Spleen (tissue), 11 donors: ENCODE results near the gene PCDHGA10. TPM values are rescaled to one million over a fixed set of nuclear protein-coding genes. Genes with fewer than 3 reads are reported as not detected.
A peak's percentile ranks its signal among the peaks of the same experiment; 100 is the strongest.

Experiments
- DNase-seq: peaks from one replicate; pipeline ENCODE4 v3.0.0-alpha.2; 2020
- H3K27ac ChIP-seq, 8 donors: fragments of 200-600 bp; sonication (generic) in 7 of 8; 1 replicate in 4 of 8; 2 replicates in 4 of 8; pipeline versions ENCODE4 v1.5.0 to v1.8.0; 2016 to 2021; ENCODE audit warnings: inconsistent platforms in 4 of 8, mild to moderate bottlenecking in 4 of 8, moderate library complexity in 1 of 8
- H3K27me3 ChIP-seq, 7 donors: fragments of 200-600 bp; sonication (generic) in 6 of 7; replicated peaks in 1 of 7; 1 replicate in 4 of 7; 2 replicates in 3 of 7; pipeline versions ENCODE4 v1.5.0 to v1.8.0; 2016 to 2021; ENCODE audit warnings: inconsistent platforms in 3 of 7, mild to moderate bottlenecking in 1 of 7
- H3K36me3 ChIP-seq, 6 donors: fragments of 200-600 bp; sonication (generic) in 5 of 6; 1 replicate in 4 of 6; 2 replicates in 2 of 6; pipeline versions ENCODE4 v1.5.0 to v1.8.0; 2016 to 2021; ENCODE audit warnings: inconsistent platforms in 2 of 6
- H3K4me1 ChIP-seq, 6 donors: fragments of 200-600 bp; sonication (generic) in 5 of 6; 1 replicate in 3 of 6; 2 replicates in 3 of 6; pipeline versions ENCODE4 v1.5.0 to v1.8.0; 2016 to 2021; ENCODE audit warnings: inconsistent platforms in 3 of 6
- H3K4me3 ChIP-seq, 8 donors: fragments of 200-600 bp; sonication (generic) in 7 of 8; 1 replicate in 4 of 8; 2 replicates in 4 of 8; pipeline versions ENCODE4 v1.5.0 to v1.8.0; 2016 to 2021; ENCODE audit warnings: inconsistent platforms in 4 of 8, mild to moderate bottlenecking in 4 of 8, moderate library complexity in 2 of 8
- H3K9me3 ChIP-seq, 8 donors: fragments of 200-600 bp; sonication (generic) in 7 of 8; 1 replicate in 4 of 8; 2 replicates in 4 of 8; pipeline versions ENCODE4 v1.5.0 to v1.8.0; 2016 to 2021; ENCODE audit warnings: inconsistent platforms in 4 of 8
- POLR2A ChIP-seq, 3 donors: fragments of 450-650 bp; IDR thresholded peaks; one replicate each; pipeline ENCODE4 v1.5.1; 2017; ENCODE audit warnings: antibody characterized with exemption in 3 of 3, mild to moderate bottlenecking in 1 of 3
- POLR2AphosphoS5 ChIP-seq, 3 donors: sonication (generic); formaldehyde crosslinking; IDR thresholded peaks; one replicate each; pipeline ENCODE4 v1.5.1; 2017; ENCODE audit warnings: antibody characterized with exemption in 3 of 3
- WGBS, 5 donors: extraction: QIAGEN DNeasy Blood & Tissue Kit in 3 of 5; methylation state at CpG; one replicate each; pipeline versions ENCODE4 v1.1.5 to v1.1.7; 2013 to 2018; 5-methylcytosine and 5-hydroxymethylcytosine counted together
- intact Hi-C: fragments of 100-400 bp; cut with DNase I; formaldehyde crosslinking; loops from one replicate; pipeline ENCODE4 v1.15.0; 2023; ENCODE audit warnings: low total_unique reads
- polyA plus RNA-seq, 3 donors: library from polyadenylated mRNA; stranded (reverse); fragments of 200-250 nt; gene quantifications; one replicate each; pipeline ENCODE4 v1.2.1, GENCODE V29; 2013
- total RNA-seq, 7 donors: library from RNA; depleted of rRNA in 3 of 7; stranded (reverse); fragments of >200 nt in 3 of 7; fragmentation: NEBNext Ultra II Directional in 4 of 7; extraction: Animal tissue kit (Norgen Biotek cat#: 25700) in 4 of 7; gene quantifications; one replicate each; pipeline versions ENCODE4 v1.1.0 to v1.2.1, GENCODE V29; 2016 to 2021
- TF ChIP-seq, protein P1 (sequence below), 11 experiments: fragments of 200-600 bp in 7 of 11; fragments of 450-650 bp in 4 of 11; sonication (generic) in 4 of 11; IDR thresholded peaks in 8 of 11; conservative IDR thresholded peaks in 3 of 11; 1 replicate in 7 of 11; 2 replicates in 4 of 11; pipeline versions ENCODE4 v1.4.0 to v1.8.0; 2016 to 2021; ENCODE audit warnings: antibody characterized with exemption in 11 of 11, inconsistent platforms in 4 of 11, mild to moderate bottlenecking in 1 of 11
- donor health status: healthy with polysubstance abuse.
- donor health status: DM: no; HTN: no; CAD: no; lungs with moderate emphysema.
- donor health status: DM: no; HTN: no; CAD: no.
- donor health status: Bipolar disorder and iron deficiency.
- donor health status: healthy.
- donor health status: DM: no; HTN: no; CAD: no.
- donor health status: DM: yes; HTN: yes; CAD: no.

The PCDHGA10 gene
- total and polyA plus RNA-seq, 10 donors, result 0.15 to 6.9 (median 4.3) TPM

- intact Hi-C loops, result no loop called here
- DNase-seq, result no peak
- peak within 1 kb of the TSS in 5 of 8 donors; percentile 15 to 61 (median 23) for H3K4me3 ChIP-seq
- TF ChIP-seq, protein P1, sequence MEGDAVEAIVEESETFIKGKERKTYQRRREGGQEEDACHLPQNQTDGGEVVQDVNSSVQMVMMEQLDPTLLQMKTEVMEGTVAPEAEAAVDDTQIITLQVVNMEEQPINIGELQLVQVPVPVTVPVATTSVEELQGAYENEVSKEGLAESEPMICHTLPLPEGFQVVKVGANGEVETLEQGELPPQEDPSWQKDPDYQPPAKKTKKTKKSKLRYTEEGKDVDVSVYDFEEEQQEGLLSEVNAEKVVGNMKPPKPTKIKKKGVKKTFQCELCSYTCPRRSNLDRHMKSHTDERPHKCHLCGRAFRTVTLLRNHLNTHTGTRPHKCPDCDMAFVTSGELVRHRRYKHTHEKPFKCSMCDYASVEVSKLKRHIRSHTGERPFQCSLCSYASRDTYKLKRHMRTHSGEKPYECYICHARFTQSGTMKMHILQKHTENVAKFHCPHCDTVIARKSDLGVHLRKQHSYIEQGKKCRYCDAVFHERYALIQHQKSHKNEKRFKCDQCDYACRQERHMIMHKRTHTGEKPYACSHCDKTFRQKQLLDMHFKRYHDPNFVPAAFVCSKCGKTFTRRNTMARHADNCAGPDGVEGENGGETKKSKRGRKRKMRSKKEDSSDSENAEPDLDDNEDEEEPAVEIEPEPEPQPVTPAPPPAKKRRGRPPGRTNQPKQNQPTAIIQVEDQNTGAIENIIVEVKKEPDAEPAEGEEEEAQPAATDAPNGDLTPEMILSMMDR (IDR thresholded peaks at IDR 0.05 in 8 of 11, conservative IDR thresholded peaks at IDR 0.05 in 3 of 11), result peak in 3 of 11 experiments; percentile 10 to 30 (median 21)
- TF ChIP-seq POLR2AphosphoS5 (IDR thresholded peaks at IDR 0.05), result no peak
- peaks cover 0 to 100% (median 97%) of the 10 kb centered on the region in 8 donors for H3K9me3 ChIP-seq
- H3K36me3 ChIP-seq, result no peaks in the 10 kb centered on the region
- 12 to 23% (median 17%) methylated on average over 32 of the region's 32 CpGs for WGBS, 5 donors
- no peak within 1 kb of the TSS for H3K27ac ChIP-seq
- peaks cover 0 to 97% (median 21%) of the 10 kb centered on the region in 7 donors for H3K27me3 ChIP-seq
- H3K4me1 ChIP-seq, result no peaks in the 10 kb centered on the region
These were observed 42.6 kb upstream of the PCDHGA10 start, which contains the start of gene PCDHGB3 for GRCh38 chr5:141369994-141370848. Gene PCDHGB3 (plus strand): TSS chr5:141370242. CDS start chr5:141370395, 153 bp downstream.

GRCh38 chr5:141371572-141372475 lies 41.0 kb upstream of the PCDHGA10 start:
- H3K36me3 ChIP-seq, result no peaks in the 10 kb centered on the region
- intact Hi-C loops, result no loop called here
- no peak overlapping the region for H3K27ac ChIP-seq
- H3K4me1 ChIP-seq, result no peaks in the 10 kb centered on the region
- H3K4me3 ChIP-seq, result peak overlapping the region in 1 of 8 donors; percentile 17
- no peak for DNase-seq
- TF ChIP-seq, protein P1 (IDR thresholded peaks at IDR 0.05 in 8 of 11, conservative IDR thresholded peaks at IDR 0.05 in 3 of 11), result no peak
- no peak for TF ChIP-seq POLR2AphosphoS5 (IDR thresholded peaks at IDR 0.05)
- TF ChIP-seq POLR2A (IDR thresholded peaks at IDR 0.05), result no peak
- WGBS, 5 donors, result 28 to 44% (median 37%) methylated on average over 23 to 69 of the region's 69 CpGs
- H3K27me3 ChIP-seq, result peaks cover 0 to 92% (median 14%) of the 10 kb centered on the region in 7 donors
- peaks cover 0 to 100% (median 96%) of the 10 kb centered on the region in 8 donors for H3K9me3 ChIP-seq

DNA sequence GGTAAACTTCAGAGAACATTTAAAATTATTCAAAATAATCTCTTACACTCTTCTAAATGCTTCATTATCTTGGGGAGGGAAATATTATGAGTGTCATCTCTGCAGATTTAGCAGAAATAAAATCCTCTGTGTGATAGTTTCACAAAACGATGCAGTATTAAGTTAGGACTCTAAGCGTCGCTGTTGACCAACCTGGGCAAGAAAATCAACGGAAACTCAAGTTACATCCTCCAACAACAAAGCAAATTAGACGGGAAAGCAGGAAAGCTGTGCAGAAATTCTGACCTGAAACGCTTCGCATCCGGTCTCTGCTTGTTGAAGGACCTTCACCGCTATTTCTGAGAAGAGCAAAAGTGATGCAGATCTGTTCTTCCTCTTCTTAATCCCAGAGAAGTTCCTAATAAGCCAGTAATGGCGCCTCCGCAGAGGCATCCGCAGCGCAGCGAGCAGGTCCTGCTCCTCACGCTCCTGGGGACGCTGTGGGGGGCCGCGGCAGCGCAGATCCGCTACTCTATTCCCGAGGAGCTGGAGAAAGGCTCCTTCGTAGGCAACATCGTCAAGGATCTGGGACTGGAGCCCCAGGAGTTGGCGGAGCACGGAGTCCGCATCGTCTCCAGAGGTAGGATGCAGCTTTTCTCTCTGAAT lies 39.0 kb upstream of the PCDHGA10 start, which contains the start of gene PCDHGA6:
PCDHGA6 (plus strand) TSS at position 219 of the 645 bp plus-strand sequence; CDS start at position 412, 193 bp downstream.
- no peak for DNase-seq
- Histone ChIP-seq H3K36me3 (no peaks in the 10 kb centered on the region), H3K4me1 (no peaks in the 10 kb centered on the region), H3K27me3 (peaks cover 0 to 87% (median 10%) of the 10 kb centered on the region in 7 donors), H3K4me3 (peak within 1 kb of the TSS in 2 of 8 donors; percentile 25 to 55), H3K9me3 (peaks cover 0 to 100% (median 98%) of the 10 kb centered on the region in 8 donors), H3K27ac (no peak within 1 kb of the TSS)
- TF ChIP-seq POLR2A (IDR thresholded peaks at IDR 0.05) (no peak), POLR2AphosphoS5 (IDR thresholded peaks at IDR 0.05) (no peak)
- TF ChIP-seq, protein P1 (IDR thresholded peaks at IDR 0.05 in 8 of 11, conservative IDR thresholded peaks at IDR 0.05 in 3 of 11), result peak in 4 of 11 experiments; percentile 11 to 32 (median 18)
- WGBS, 5 donors, result 21 to 31% (median 23%) methylated on average over 19 to 27 of the region's 27 CpGs
- intact Hi-C loops, result no loop called here
